T-helper 1 cell (primary cell): ENCODE results near the gene SMYD3.

Experiments used
- DNase-seq, 5 donors: peaks; one replicate each; pipeline ENCODE4 v3.0.0-alpha.2; 2012 to 2020

Gene SMYD3

GRCh38 chr1:246269466-246269865 lies 237.6 kb downstream of the SMYD3 start:
- no peak for DNase-seq

GRCh38 chr1:246267896-246268295 lies 239.2 kb downstream of the SMYD3 start:
- no peak for DNase-seq

GRCh38 chr1:246267426-246267825 lies 239.7 kb downstream of the SMYD3 start:
- DNase-seq: no peak

GRCh38 chr1:246265481-246265880 lies 241.6 kb downstream of the SMYD3 start:
- DNase-seq: no peak

- no peak for DNase-seq
Observed at GRCh38 chr1:246262281-246262680, 244.8 kb downstream of the SMYD3 start.

GRCh38 chr1:246261639-246262038 lies 245.4 kb downstream of the SMYD3 start:
- no peak for DNase-seq

- DNase-seq: no peak
Observed at GRCh38 chr1:246258250-246258649, 248.8 kb downstream of the SMYD3 start.

GRCh38 chr1:246255773-246256172 lies 251.3 kb downstream of the SMYD3 start:
- no peak for DNase-seq

- DNase-seq: no peak
Observed at GRCh38 chr1:246254854-246255253, 252.2 kb downstream of the SMYD3 start.

- DNase-seq: no peak
Observed at GRCh38 chr1:246246430-246246829, 260.6 kb downstream of the SMYD3 start.

GRCh38 chr1:246245541-246245940 lies 261.5 kb downstream of the SMYD3 start:
- DNase-seq: no peak

- DNase-seq: no peak
Observed at GRCh38 chr1:246232126-246232525, 275.0 kb downstream of the SMYD3 start.

- no peak for DNase-seq
Observed at GRCh38 chr1:246226041-246226440, 281.0 kb downstream of the SMYD3 start.

GRCh38 chr1:246221485-246222255 lies 285.4 kb downstream of the SMYD3 start:
- DNase-seq: no peak

- DNase-seq: no peak
Observed at GRCh38 chr1:246220495-246221065, 286.5 kb downstream of the SMYD3 start.

GRCh38 chr1:246219508-246220030 lies 287.5 kb downstream of the SMYD3 start:
- no peak for DNase-seq

GRCh38 chr1:246218686-246219085 lies 288.4 kb downstream of the SMYD3 start:
- no peak for DNase-seq

- no peak for DNase-seq
Observed at GRCh38 chr1:246216906-246217305, 290.2 kb downstream of the SMYD3 start.

- DNase-seq: no peak
Observed at GRCh38 chr1:246215510-246215903, 291.6 kb downstream of the SMYD3 start.

- DNase-seq: no peak
Observed at GRCh38 chr1:246214708-246215509, 292.2 kb downstream of the SMYD3 start.

GRCh38 chr1:246213947-246214346 lies 293.1 kb downstream of the SMYD3 start:
- DNase-seq: no peak

- no peak for DNase-seq
Observed at GRCh38 chr1:246213502-246213901, 293.6 kb downstream of the SMYD3 start.

- no peak for DNase-seq
Observed at GRCh38 chr1:246213036-246213435, 294.0 kb downstream of the SMYD3 start.

- no peak for DNase-seq
Observed at GRCh38 chr1:246212013-246212412, 295.1 kb downstream of the SMYD3 start.
